BE2C (cell line): ENCODE measurements around the gene ZCCHC14.
A peak's percentile ranks its signal among the peaks of the same experiment; 100 is the strongest.

Experiments used
- DNase-seq: peaks from one replicate; pipeline ENCODE4 v3.0.0-alpha.2; 2020
- H3K27me3 ChIP-seq: fragments of 250-450 bp; sonication (Bioruptor Pico); 2 replicates; pipeline ENCODE4 v1.5.1; 2020; ENCODE audit warnings: mild to moderate bottlenecking
- H3K36me3 ChIP-seq: fragments of 250-450 bp; sonication (Bioruptor Pico); 2 replicates; pipeline ENCODE4 v1.5.1; 2020; ENCODE audit warnings: mild to moderate bottlenecking
- H3K4me1 ChIP-seq: fragments of 250-450 bp; sonication (Bioruptor Pico); 2 replicates; pipeline ENCODE4 v1.5.1; 2020
- H3K4me3 ChIP-seq: 2 replicates; pipeline ENCODE4 v1.5.1; 2011; ENCODE audit warnings: low read depth, low read length
- H3K9me3 ChIP-seq: fragments of 250-450 bp; sonication (Bioruptor Pico); 2 replicates; pipeline ENCODE4 v1.5.1; 2020
- CTCF ChIP-seq: IDR thresholded peaks from 2 replicates; pipeline ENCODE4 v1.5.1; 2012; ENCODE audit warnings: mild to moderate bottlenecking, low read depth, low read length

ZCCHC14 gene

GRCh38 chr16:87441886-87442580 is 50.8 kb downstream of the ZCCHC14 start:
- TF ChIP-seq CTCF, result no peak
- Histone ChIP-seq H3K27me3 (no peaks in the 10 kb centered on the region), H3K9me3 (no peaks in the 10 kb centered on the region), H3K4me1 (no peaks in the 10 kb centered on the region), H3K4me3 (no peak overlapping the region), H3K36me3 (peaks cover 35% of the 10 kb centered on the region)
- DNase-seq, result no peak

GRCh38 chr16:87439926-87440325 is 52.9 kb downstream of the ZCCHC14 start:
- Histone ChIP-seq H3K27me3 (no peaks in the 10 kb centered on the region), H3K36me3 (peaks cover 19% of the 10 kb centered on the region), H3K4me3 (no peak overlapping the region), H3K4me1 (peaks cover 8% of the 10 kb centered on the region), H3K9me3 (no peaks in the 10 kb centered on the region)
- TF ChIP-seq CTCF, result no peak
- DNase-seq, result no peak

GRCh38 chr16:87438611-87438985 is 54.2 kb downstream of the ZCCHC14 start:
- Histone ChIP-seq H3K9me3 (no peaks in the 10 kb centered on the region), H3K4me1 (peaks cover 8% of the 10 kb centered on the region), H3K27me3 (no peaks in the 10 kb centered on the region), H3K4me3 (no peak overlapping the region), H3K36me3 (peaks cover 12% of the 10 kb centered on the region)
- no peak for DNase-seq
- TF ChIP-seq CTCF, result no peak

- H3K4me3 ChIP-seq, result no peak overlapping the region
- TF ChIP-seq CTCF, result peak; percentile 37; the same call in 1 of the 2 replicates
- no peak for DNase-seq
- H3K4me1 ChIP-seq, result peaks cover 8% of the 10 kb centered on the region
- no peaks in the 10 kb centered on the region for H3K9me3 ChIP-seq
- peaks cover 12% of the 10 kb centered on the region for H3K36me3 ChIP-seq
- no peaks in the 10 kb centered on the region for H3K27me3 ChIP-seq
Measured at GRCh38 chr16:87437911-87438610, 54.8 kb downstream of the ZCCHC14 start.

DNA sequence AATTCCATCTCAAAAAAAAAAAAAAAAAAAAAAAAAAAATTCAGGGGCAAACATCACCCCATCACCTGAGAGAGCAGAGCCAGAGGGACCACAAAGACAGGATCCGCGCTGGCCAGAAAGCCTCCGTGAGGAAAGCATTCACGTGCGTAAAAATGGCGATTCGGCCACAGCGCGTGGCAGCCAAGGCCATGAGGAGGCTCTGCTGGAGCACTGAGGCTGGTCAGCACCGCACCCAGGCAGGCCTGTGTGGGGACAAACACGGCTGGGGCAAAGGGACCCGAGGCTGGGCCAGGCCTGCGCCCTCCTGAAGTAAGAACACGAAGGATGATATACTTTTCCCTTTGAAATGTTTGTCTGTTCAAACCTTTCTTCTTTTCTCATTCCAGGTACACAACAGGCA is 55.5 kb downstream of the ZCCHC14 start:
- Histone ChIP-seq H3K9me3 (no peaks in the 10 kb centered on the region), H3K4me3 (no peak overlapping the region), H3K4me1 (peaks cover 8% of the 10 kb centered on the region), H3K27me3 (no peaks in the 10 kb centered on the region), H3K36me3 (peaks cover 10% of the 10 kb centered on the region)
- TF ChIP-seq CTCF, result no peak
- DNase-seq, result no peak
